Measurements from ENCODE around the gene KLF1. TPM values are rescaled to one million over a fixed set of nuclear protein-coding genes. Genes with fewer than 3 reads are reported as not detected.

KLF1 gene
- total and polyA plus RNA-seq, 10 donors = 0.13 to 13.0 (median 0.67) TPM; not detected in 1

- Histone ChIP-seq H3K4me1 (peaks cover 9 to 40% (median 30%) of the 10 kb centered on the region in 6 donors), H3K36me3 (no peaks in the 10 kb centered on the region), H3K4me3 (peak overlapping the region in 1 of 8 donors; percentile 38), H3K27ac (peak overlapping the region; percentile 42 to 86 (median 73)), H3K9me3 (no peaks in the 10 kb centered on the region), H3K27me3 (replicated peaks in 1 of 7) (no peaks in the 10 kb centered on the region)
- 23 to 37% (median 31%) methylated on average over 11 to 12 of the region's 12 CpGs for WGBS, 5 donors
- intact Hi-C loops (cut with DNase I; ENCODE audit: low total_unique reads) = no loop called here
- DNase-seq = peak; percentile 84
- TF ChIP-seq POLR2AphosphoS5 (IDR thresholded peaks at IDR 0.05) (peak in 1 of 3 donors; percentile 46), CTCF (IDR thresholded peaks at IDR 0.05 in 8 of 11, conservative IDR thresholded peaks at IDR 0.05 in 3 of 11) (no peak)
Measured at GRCh38 chr19:12913851-12914690, 27.1 kb upstream of the KLF1 start.

GRCh38 chr19:12913011-12913561 is 26.1 kb upstream of the KLF1 start:
- 24 to 46% (median 27%) methylated on average over 22 of the region's 22 CpGs for WGBS, 5 donors
- intact Hi-C loops (cut with DNase I; ENCODE audit: low total_unique reads) = no loop called here
- Histone ChIP-seq H3K36me3 (no peaks in the 10 kb centered on the region), H3K27ac (peak overlapping the region; percentile 42 to 86 (median 73)), H3K4me3 (peak overlapping the region in 1 of 8 donors; percentile 38), H3K27me3 (replicated peaks in 1 of 7) (no peaks in the 10 kb centered on the region), H3K9me3 (no peaks in the 10 kb centered on the region), H3K4me1 (peaks cover 5 to 31% (median 24%) of the 10 kb centered on the region in 6 donors)
- DNase-seq = no peak
- TF ChIP-seq POLR2A (IDR thresholded peaks at IDR 0.05) (no peak), POLR2AphosphoS5 (IDR thresholded peaks at IDR 0.05) (peak; percentile 51 to 78 (median 62)), CTCF (IDR thresholded peaks at IDR 0.05 in 8 of 11, conservative IDR thresholded peaks at IDR 0.05 in 3 of 11) (no peak)

- H3K4me1 ChIP-seq = peaks cover 5 to 31% (median 24%) of the 10 kb centered on the region in 6 donors
- DNase-seq = no peak
- H3K36me3 ChIP-seq = no peaks in the 10 kb centered on the region
- TF ChIP-seq POLR2AphosphoS5 (IDR thresholded peaks at IDR 0.05) (no peak), CTCF (IDR thresholded peaks at IDR 0.05 in 8 of 11, conservative IDR thresholded peaks at IDR 0.05 in 3 of 11) (no peak), POLR2A (IDR thresholded peaks at IDR 0.05) (no peak)
- intact Hi-C loops (cut with DNase I; ENCODE audit: low total_unique reads) = no loop called here
- H3K27ac ChIP-seq = peak overlapping the region in 6 of 8 donors; percentile 20 to 86 (median 78)
- WGBS, 5 donors = 63 to 74% (median 63%) methylated on average over 4 of the region's 4 CpGs
- H3K4me3 ChIP-seq = peak overlapping the region in 1 of 8 donors; percentile 38
- no peaks in the 10 kb centered on the region for H3K9me3 ChIP-seq
- no peaks in the 10 kb centered on the region for H3K27me3 ChIP-seq (replicated peaks in 1 of 7)
Measured at GRCh38 chr19:12912571-12912970, 25.6 kb upstream of the KLF1 start.

- Histone ChIP-seq H3K4me1 (peaks cover 0 to 1% (median 0%) of the 10 kb centered on the region in 6 donors), H3K27ac (no peak overlapping the region), H3K4me3 (no peak overlapping the region), H3K27me3 (replicated peaks in 1 of 7) (no peaks in the 10 kb centered on the region), H3K9me3 (no peaks in the 10 kb centered on the region), H3K36me3 (no peaks in the 10 kb centered on the region)
- no peak for DNase-seq
- TF ChIP-seq POLR2A (IDR thresholded peaks at IDR 0.05) = no peak
- TF ChIP-seq POLR2AphosphoS5 (IDR thresholded peaks at IDR 0.05) = no peak
- TF ChIP-seq CTCF (IDR thresholded peaks at IDR 0.05 in 8 of 11, conservative IDR thresholded peaks at IDR 0.05 in 3 of 11) = no peak
- WGBS, 5 donors = 85 to 94% (median 89%) methylated on average over 9 of the region's 9 CpGs
- intact Hi-C loops (cut with DNase I; ENCODE audit: low total_unique reads) = no loop called here
Measured at GRCh38 chr19:12907166-12907565, 20.2 kb upstream of the KLF1 start.
